ENCODE data around the gene PTPRN2.
"Not testable (repeated sequence)": the region's sequence is repeated elsewhere in the genome, so short reads cannot be mapped to it uniquely, and the experiment has no call there.

PTPRN2 gene

GRCh38 chr7:157575777-157576176 is 1011.8 kb downstream of the PTPRN2 start:
- DNase-seq: no peak

- no peak for DNase-seq
Measured at GRCh38 chr7:157574914-157575586, 1012.6 kb downstream of the PTPRN2 start.

GRCh38 chr7:157574120-157574825 is 1013.4 kb downstream of the PTPRN2 start:
- no peak for DNase-seq

- DNase-seq: no peak
Measured at GRCh38 chr7:157573244-157573643, 1014.4 kb downstream of the PTPRN2 start.

- peak in 1 of 3 experiments; percentile 19 for DNase-seq
Measured at GRCh38 chr7:157572622-157573021, 1015.0 kb downstream of the PTPRN2 start.

DNA sequence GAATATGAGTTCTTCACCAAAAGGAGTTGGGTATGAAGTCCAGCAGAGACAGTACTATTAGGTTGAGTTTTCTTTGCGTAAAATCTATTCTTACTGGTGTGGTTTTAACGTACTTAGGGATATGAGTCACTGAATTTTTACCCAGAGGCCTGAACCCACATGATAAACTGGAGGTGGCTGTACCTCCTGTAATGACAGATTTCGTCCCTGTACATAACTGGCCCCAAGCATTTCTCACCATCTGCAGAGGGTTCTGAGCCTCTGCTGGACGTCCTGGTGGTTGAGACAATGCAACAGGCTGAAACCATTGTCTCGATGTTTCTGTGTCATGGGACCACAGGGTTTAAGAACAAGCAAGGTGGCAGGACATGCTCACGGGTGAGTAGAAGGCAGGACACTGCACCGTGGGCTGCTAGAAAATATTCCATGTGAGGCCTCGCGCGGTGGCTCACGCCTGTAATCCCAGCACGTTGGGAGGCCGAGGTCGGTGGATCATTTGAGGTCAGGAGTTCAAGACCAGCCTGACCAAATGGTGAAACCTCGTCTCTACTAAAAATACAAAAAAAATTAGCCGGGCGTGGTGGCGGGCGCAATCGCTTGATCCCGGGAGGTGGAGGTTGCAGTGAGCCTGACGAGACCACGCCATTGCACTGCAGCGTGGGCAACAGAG is 1017.0 kb downstream of the PTPRN2 start:
- DNase-seq: no peak

GRCh38 chr7:157569967-157570366 is 1017.7 kb downstream of the PTPRN2 start:
- no peak for DNase-seq

DNA sequence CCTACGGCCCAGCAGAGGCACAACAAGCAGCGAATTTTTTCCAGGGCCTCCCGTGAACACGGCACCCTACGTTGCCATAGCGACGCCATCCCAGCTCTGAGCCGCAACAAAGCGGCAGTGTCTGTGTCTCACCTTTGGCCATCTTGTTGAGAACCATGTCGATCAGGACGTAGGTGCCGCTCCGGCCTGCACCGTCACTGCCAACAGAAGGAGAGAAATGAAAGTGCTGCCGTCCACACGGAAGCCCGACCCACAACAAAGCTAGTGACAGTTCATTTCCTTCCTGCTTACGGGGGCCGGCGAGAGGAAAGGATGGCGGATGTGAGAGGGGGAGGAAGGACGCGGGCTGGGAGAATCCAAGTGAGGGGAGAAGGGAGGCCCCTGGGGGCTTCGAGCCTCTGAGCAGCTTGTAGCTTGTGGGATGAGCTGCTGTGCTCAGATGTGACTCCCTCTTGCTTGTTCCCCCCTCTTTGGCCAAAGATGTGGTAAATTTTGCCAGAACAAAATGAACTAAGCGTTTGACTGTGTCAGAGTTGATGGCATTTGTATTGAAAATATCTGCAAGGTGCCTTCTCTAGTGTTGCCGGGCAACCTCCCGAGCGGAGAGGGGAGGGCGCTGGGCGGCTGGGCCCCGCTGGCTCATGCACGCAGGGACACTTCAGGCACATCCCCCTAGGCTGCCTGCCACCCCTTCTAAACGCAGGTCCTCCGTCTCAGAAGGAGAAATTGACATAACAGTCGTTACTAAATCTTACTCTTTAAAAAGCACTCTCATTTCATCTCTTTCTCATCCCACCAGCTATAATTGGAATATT is 1018.6 kb downstream of the PTPRN2 start:
- DNase-seq: peak; percentile 92 to 99 (median 99)

DNA sequence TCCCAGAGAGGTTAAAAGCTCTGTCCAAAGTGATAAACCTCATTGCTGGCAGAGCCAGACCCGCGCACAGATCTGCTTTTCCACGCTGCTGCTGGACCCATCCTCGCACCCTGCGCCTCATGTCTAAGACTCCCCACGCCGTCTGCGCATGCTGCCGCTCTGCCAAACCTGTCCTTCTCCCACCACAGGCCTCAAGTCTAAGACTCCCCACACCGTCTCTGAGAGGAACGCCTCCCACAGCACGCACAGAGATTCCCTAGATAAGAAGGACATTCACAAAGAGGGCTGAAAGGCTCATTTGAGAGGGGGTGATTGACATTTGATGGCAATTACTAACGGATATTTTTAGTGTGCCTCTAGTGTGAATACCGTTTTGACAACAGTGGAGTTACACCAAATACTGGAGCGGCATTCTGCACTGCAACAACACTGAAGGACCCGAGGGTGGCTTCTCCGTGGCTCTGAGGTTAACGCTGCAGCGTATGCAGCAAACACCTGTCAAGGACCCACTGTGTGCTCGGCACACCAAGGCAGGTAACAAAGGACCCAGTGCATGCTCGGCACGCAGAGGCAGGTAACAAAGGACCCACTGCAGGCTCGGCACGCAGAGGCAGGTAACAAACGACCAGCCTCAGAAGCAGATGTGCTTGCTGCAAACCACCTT is 1019.4 kb downstream of the PTPRN2 start:
- DNase-seq: peak in 1 of 3 experiments; percentile 49

- peak in 1 of 3 experiments; percentile 26 for DNase-seq
Measured at GRCh38 chr7:157567666-157568065, 1020.0 kb downstream of the PTPRN2 start.

DNA sequence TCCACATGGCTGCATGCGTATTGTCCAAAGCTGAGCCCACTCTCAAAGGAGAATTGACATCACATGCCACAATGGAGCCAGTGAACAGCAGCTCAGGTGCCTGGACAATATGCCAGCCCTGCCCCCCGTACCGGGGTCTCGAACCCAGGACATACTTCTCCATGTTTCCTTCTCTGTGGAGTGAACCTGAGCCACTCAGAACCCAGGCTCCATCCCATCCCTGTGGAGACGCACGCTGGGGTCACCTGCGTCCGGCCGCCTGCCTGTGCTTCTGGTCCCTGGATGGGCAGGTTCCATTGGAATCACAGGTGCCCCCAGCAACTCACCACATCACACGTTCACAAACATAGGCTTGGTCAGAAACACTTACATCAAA is 1021.0 kb downstream of the PTPRN2 start:
- no peak for DNase-seq

DNA sequence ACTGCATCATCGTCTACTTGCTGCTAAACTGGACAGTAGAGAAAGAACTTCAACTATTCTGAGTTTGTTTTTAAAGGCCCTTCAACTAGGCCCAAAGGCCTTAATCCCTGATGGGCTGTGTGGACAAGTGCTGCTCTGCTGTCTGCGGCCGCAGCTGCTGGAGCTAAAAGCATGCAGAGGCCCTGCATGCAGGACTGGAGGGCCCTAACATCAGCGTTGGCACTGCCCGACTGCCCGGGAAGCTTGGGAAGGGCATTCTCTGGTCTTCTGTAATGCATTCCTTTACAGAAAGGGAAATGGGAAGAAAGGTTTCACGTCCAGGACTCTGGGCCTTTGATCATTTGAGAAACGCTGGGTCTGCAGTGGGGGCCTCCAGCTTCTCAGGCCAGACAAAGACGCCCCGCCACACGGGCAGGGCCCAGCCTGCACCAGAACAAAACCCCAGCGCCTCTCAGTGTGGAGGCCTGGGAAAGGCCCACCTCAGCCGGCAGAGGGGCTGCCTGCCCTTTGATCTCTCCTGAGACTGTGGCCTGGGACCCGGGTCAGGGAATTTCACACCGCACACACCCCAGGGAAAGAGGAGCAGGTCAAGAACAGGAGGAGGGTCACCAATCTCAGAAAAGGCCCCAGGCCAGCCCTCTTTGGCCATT is 1021.5 kb downstream of the PTPRN2 start:
- no peak for DNase-seq

DNA sequence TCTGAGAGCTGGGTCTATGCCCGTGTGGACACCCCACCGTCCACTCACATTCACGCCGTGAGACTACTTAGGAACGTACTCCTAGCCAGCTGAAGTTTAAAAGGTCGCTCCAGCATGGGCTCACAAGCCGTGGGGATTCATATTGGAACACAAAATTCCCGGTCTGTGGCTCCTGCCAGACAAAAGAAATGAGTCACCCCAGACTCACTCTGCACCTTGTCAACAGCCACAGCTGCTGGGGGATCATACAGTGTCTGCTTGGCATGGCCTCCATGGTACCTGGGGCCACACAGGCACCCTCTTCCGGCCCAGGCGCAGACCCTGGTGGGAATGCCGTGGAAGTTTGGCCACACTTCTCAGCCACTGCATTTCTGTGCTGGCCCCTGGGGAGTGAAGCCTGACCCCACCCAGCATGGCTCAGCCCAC is 1022.4 kb downstream of the PTPRN2 start:
- no peak for DNase-seq

- no peak for DNase-seq
Measured at GRCh38 chr7:157564517-157565177, 1023.0 kb downstream of the PTPRN2 start.

GRCh38 chr7:157563467-157564135 is 1024.0 kb downstream of the PTPRN2 start:
- not testable (repeated sequence) for DNase-seq

GRCh38 chr7:157562522-157563398 is 1024.9 kb downstream of the PTPRN2 start:
- not testable (repeated sequence) for DNase-seq

- DNase-seq: no peak
Measured at GRCh38 chr7:157561816-157562410, 1025.7 kb downstream of the PTPRN2 start.

DNA sequence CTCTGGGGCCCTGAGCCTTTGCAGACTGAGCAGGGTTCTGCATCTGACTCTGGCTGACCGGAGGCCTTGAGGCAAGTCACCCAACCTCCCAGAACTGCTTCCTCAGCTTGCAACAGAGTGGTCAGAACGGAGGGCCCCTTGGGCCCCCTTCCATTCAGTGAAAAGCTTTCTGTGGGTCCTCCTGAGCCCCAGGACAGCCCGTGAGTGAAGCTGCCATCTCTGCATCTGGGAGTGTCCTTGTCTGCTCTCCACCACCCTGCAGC is 1026.2 kb downstream of the PTPRN2 start:
- DNase-seq: no peak

- DNase-seq: no peak
Measured at GRCh38 chr7:157560710-157561522, 1026.7 kb downstream of the PTPRN2 start.
